SK-N-SH (cell line): ENCODE data around the gene ACVRL1.

Source experiments
- ELF1 ChIP-seq: IDR thresholded peaks from 2 replicates; pipeline ENCODE4 v1.4.0; 2012
- JUND ChIP-seq: IDR thresholded peaks from 2 replicates; pipeline ENCODE4 v1.4.0; 2012
- TF ChIP-seq, protein P1 (sequence below): fragments of 200-600 bp; sonication (generic); IDR thresholded peaks from 2 replicates; pipeline ENCODE4 v1.6.1; 2017; ENCODE audit warnings: antibody characterized with exemption, mild to moderate bottlenecking, moderate library complexity

DNA sequence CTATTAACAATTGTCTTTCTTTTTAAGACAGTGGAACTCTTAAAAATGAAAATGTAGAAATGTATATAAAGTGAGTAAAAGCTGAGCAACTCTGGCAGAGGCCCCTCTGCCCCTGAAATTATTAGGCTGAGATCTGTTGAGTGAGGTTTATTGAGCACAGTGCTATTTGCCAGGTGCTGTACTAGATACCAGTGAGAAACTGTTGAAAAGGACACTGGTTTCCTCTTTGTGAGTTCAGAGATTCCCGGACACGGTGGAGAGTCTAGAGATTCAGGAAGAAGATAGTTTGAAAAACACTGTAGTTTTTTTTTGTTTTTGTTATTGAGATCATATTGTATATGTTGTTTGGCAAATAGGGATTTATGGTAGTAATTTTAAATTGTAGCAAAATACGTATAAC is 55.4 kb downstream of the ACVRL1 start:
- TF ChIP-seq, protein P1, sequence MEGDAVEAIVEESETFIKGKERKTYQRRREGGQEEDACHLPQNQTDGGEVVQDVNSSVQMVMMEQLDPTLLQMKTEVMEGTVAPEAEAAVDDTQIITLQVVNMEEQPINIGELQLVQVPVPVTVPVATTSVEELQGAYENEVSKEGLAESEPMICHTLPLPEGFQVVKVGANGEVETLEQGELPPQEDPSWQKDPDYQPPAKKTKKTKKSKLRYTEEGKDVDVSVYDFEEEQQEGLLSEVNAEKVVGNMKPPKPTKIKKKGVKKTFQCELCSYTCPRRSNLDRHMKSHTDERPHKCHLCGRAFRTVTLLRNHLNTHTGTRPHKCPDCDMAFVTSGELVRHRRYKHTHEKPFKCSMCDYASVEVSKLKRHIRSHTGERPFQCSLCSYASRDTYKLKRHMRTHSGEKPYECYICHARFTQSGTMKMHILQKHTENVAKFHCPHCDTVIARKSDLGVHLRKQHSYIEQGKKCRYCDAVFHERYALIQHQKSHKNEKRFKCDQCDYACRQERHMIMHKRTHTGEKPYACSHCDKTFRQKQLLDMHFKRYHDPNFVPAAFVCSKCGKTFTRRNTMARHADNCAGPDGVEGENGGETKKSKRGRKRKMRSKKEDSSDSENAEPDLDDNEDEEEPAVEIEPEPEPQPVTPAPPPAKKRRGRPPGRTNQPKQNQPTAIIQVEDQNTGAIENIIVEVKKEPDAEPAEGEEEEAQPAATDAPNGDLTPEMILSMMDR = no peak
- no peak for TF ChIP-seq ELF1
- TF ChIP-seq JUND = no peak
